HEK293 (cell line): ENCODE data around the gene SIDT2.
A peak's percentile ranks its signal among the peaks of the same experiment; 100 is the strongest.

Source experiments
- GLIS2 ChIP-seq: fragments of 450-650 bp; formaldehyde crosslinking; IDR thresholded peaks from 2 replicates; pipeline ENCODE4 v1.5.1; 2016; ENCODE audit warnings: missing biosample characterization, missing genetic modification characterization
- KLF1 ChIP-seq: fragments of 450-650 bp; formaldehyde crosslinking; IDR thresholded peaks from 2 replicates; pipeline ENCODE4 v1.5.1; 2016; ENCODE audit warnings: missing biosample characterization, missing genetic modification characterization
- KLF7 ChIP-seq: fragments of 450-650 bp; formaldehyde crosslinking; IDR thresholded peaks from 2 replicates; pipeline ENCODE4 v1.5.1; 2016; ENCODE audit warnings: missing biosample characterization, missing genetic modification characterization, borderline replicate concordance
- MZF1 ChIP-seq: fragments of 450-650 bp; formaldehyde crosslinking; IDR thresholded peaks from 2 replicates; pipeline ENCODE4 v1.5.1; 2017; ENCODE audit warnings: missing biosample characterization, missing genetic modification characterization, borderline replicate concordance
- RBAK ChIP-seq: fragments of 450-650 bp; formaldehyde crosslinking; IDR thresholded peaks from 2 replicates; pipeline ENCODE4 v1.5.1; 2016; ENCODE audit warnings: missing biosample characterization, missing genetic modification characterization
- SETDB1 ChIP-seq: IDR thresholded peaks from one replicate; pipeline ENCODE4 v1.6.1; 2017; ENCODE audit warnings: mild to moderate bottlenecking, low read length, moderate library complexity, mixed read lengths; ENCODE audit not compliant: insufficient read length
- TRIM28 ChIP-seq: IDR thresholded peaks from 2 replicates; pipeline ENCODE4 v1.6.1; 2011; ENCODE audit warnings: low read length, control low read depth, borderline replicate concordance
- WT1 ChIP-seq: fragments of 450-650 bp; formaldehyde crosslinking; IDR thresholded peaks from 2 replicates; pipeline ENCODE4 v1.5.1; 2016; ENCODE audit warnings: missing biosample characterization, missing genetic modification characterization
- ZNF10 ChIP-seq: fragments of 450-650 bp; formaldehyde crosslinking; IDR thresholded peaks from 2 replicates; pipeline ENCODE4 v1.5.1; 2017; ENCODE audit warnings: missing biosample characterization, missing genetic modification characterization
- ZNF169 ChIP-seq: fragments of 450-650 bp; formaldehyde crosslinking; IDR thresholded peaks from 2 replicates; pipeline ENCODE4 v1.5.1; 2016; ENCODE audit warnings: missing biosample characterization, missing genetic modification characterization
- ZNF211 ChIP-seq: fragments of 450-650 bp; formaldehyde crosslinking; IDR thresholded peaks from 2 replicates; pipeline ENCODE4 v1.5.1; 2016; ENCODE audit warnings: low read depth, missing biosample characterization, missing genetic modification characterization
- ZNF354C ChIP-seq: fragments of 450-650 bp; formaldehyde crosslinking; IDR thresholded peaks from 2 replicates; pipeline ENCODE4 v1.5.1; 2016; ENCODE audit warnings: missing biosample characterization, missing genetic modification characterization, low read depth, borderline replicate concordance
- ZNF473 ChIP-seq: fragments of 450-650 bp; formaldehyde crosslinking; IDR thresholded peaks from 2 replicates; pipeline ENCODE4 v1.5.1; 2017; ENCODE audit warnings: missing biosample characterization, missing genetic modification characterization
- ZNF549 ChIP-seq: fragments of 450-650 bp; IDR thresholded peaks from 2 replicates; pipeline ENCODE4 v1.5.1; 2018; ENCODE audit warnings: missing biosample characterization, missing genetic modification characterization, mild to moderate bottlenecking, inconsistent platforms, moderate library complexity
- ZNF558 ChIP-seq: fragments of 450-650 bp; formaldehyde crosslinking; IDR thresholded peaks from 2 replicates; pipeline ENCODE4 v1.5.1; 2016; ENCODE audit warnings: missing biosample characterization, missing genetic modification characterization
- ZNF561 ChIP-seq: fragments of 450-650 bp; IDR thresholded peaks from 2 replicates; pipeline ENCODE4 v1.5.1; 2018; ENCODE audit warnings: missing biosample characterization, missing genetic modification characterization, borderline replicate concordance
- ZNF621 ChIP-seq: fragments of 450-650 bp; formaldehyde crosslinking; IDR thresholded peaks from 2 replicates; pipeline ENCODE4 v1.5.1; 2017; ENCODE audit warnings: missing biosample characterization, missing genetic modification characterization
- ZNF626 ChIP-seq: fragments of 450-650 bp; sonication (Bioruptor Pico); formaldehyde crosslinking; IDR thresholded peaks from 2 replicates; pipeline ENCODE4 v1.5.1; 2018; ENCODE audit warnings: missing biosample characterization, missing genetic modification characterization, inconsistent platforms
- ZNF629 ChIP-seq: fragments of 450-650 bp; formaldehyde crosslinking; IDR thresholded peaks from 2 replicates; pipeline ENCODE4 v1.5.1; 2017; ENCODE audit warnings: missing biosample characterization, missing genetic modification characterization
- ZNF707 ChIP-seq: fragments of 450-650 bp; formaldehyde crosslinking; IDR thresholded peaks from 2 replicates; pipeline ENCODE4 v1.5.1; 2016; ENCODE audit warnings: missing biosample characterization, missing genetic modification characterization
- ZNF768 ChIP-seq: fragments of 450-650 bp; formaldehyde crosslinking; IDR thresholded peaks from 2 replicates; pipeline ENCODE4 v1.5.1; 2018; ENCODE audit warnings: missing biosample characterization, mild to moderate bottlenecking, missing genetic modification characterization
- ZNF785 ChIP-seq: fragments of 450-650 bp; formaldehyde crosslinking; IDR thresholded peaks from 2 replicates; pipeline ENCODE4 v1.5.1; 2016; ENCODE audit warnings: missing biosample characterization, missing genetic modification characterization
- ZSCAN16 ChIP-seq: fragments of 450-650 bp; formaldehyde crosslinking; IDR thresholded peaks from 2 replicates; pipeline ENCODE4 v1.5.1; 2016; ENCODE audit warnings: missing biosample characterization, missing genetic modification characterization
- TF ChIP-seq, protein P1 (sequence below): fragments of 450-650 bp; formaldehyde crosslinking; IDR thresholded peaks from 2 replicates; pipeline ENCODE4 v1.5.1; 2017; ENCODE audit warnings: missing biosample characterization, missing genetic modification characterization
- TF ChIP-seq, protein P2 (sequence below): fragments of 450-650 bp; formaldehyde crosslinking; conservative IDR thresholded peaks from 2 replicates; pipeline ENCODE4 v1.5.1; 2016; ENCODE audit warnings: low read depth, missing biosample characterization, missing genetic modification characterization
- TF ChIP-seq, protein P3 (sequence below): fragments of 450-650 bp; formaldehyde crosslinking; IDR thresholded peaks from 2 replicates; pipeline ENCODE4 v1.5.1; 2016; ENCODE audit warnings: missing biosample characterization, missing genetic modification characterization
- TF ChIP-seq, protein P4 (sequence below): fragments of 450-650 bp; formaldehyde crosslinking; IDR thresholded peaks from 2 replicates; pipeline ENCODE4 v1.5.1; 2017; ENCODE audit warnings: missing biosample characterization, missing genetic modification characterization
- TF ChIP-seq, protein P5 (sequence below): fragments of 450-650 bp; formaldehyde crosslinking; IDR thresholded peaks from 2 replicates; pipeline ENCODE4 v1.5.1; 2016; ENCODE audit warnings: missing biosample characterization, missing genetic modification characterization, low read depth

The SIDT2 gene

DNA sequence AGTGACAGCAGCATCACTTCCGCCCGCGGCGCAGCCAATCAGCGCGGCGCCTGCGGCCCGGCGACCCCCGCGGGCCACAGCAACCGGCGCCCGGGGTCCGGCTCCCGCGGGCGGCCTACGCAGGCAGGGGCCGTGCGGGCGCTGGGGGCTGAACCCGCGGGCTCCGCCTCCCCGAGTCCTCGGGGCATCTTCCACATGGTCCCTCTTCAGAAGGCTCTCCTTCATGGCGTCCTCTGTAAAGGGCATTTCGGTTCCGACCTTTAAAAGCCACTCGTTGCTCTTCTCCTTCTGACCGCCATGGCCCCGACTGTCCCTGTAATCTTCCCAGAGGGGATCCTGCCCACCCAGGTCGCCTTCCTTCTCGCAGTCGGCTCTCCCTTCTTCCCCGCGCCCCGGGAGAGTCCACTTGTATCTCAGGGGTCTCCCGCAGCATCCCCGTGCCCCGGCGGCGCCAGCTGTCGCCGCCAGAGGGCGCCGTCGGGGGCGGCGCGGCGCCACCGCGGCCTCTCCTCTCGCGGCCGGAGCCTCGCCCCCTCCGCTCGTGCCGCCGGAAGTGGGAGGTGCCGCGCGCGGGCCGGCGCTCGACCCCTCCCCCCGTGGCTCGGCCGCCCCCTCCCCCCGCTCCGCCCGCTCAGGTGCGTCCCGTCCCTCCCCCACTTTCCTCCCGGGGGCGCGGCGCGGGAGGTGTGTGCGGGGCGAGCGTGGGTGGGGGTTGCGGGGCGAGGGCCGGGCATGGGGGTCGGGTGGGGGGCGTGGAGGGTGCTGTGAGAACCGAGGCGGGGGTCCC lies 53.7 kb downstream of the SIDT2 start, which contains the start of gene RNF214 (continued):
- TF ChIP-seq, protein P1, sequence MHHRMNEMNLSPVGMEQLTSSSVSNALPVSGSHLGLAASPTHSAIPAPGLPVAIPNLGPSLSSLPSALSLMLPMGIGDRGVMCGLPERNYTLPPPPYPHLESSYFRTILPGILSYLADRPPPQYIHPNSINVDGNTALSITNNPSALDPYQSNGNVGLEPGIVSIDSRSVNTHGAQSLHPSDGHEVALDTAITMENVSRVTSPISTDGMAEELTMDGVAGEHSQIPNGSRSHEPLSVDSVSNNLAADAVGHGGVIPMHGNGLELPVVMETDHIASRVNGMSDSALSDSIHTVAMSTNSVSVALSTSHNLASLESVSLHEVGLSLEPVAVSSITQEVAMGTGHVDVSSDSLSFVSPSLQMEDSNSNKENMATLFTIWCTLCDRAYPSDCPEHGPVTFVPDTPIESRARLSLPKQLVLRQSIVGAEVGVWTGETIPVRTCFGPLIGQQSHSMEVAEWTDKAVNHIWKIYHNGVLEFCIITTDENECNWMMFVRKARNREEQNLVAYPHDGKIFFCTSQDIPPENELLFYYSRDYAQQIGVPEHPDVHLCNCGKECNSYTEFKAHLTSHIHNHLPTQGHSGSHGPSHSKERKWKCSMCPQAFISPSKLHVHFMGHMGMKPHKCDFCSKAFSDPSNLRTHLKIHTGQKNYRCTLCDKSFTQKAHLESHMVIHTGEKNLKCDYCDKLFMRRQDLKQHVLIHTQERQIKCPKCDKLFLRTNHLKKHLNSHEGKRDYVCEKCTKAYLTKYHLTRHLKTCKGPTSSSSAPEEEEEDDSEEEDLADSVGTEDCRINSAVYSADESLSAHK (tag by site-specific recombination), result no peak
- no peak for TF ChIP-seq TRIM28
- no peak for TF ChIP-seq ZNF626 (tag by site-specific recombination)
- no peak for TF ChIP-seq RBAK (tag by site-specific recombination)
- no peak for TF ChIP-seq ZNF211
- no peak for TF ChIP-seq WT1 (tag by site-specific recombination)
- 0 out of 2 replicates have a peak, but pooled peaks have one; percentile 44 for TF ChIP-seq GLIS2 (tag by site-specific recombination)
- TF ChIP-seq ZNF621 (tag by site-specific recombination), result no peak
- no peak for TF ChIP-seq ZNF549 (tag by site-specific recombination)
- no peak for TF ChIP-seq ZNF10 (tag by site-specific recombination)
- TF ChIP-seq ZNF169, result no peak
- no peak for TF ChIP-seq ZNF785 (tag by site-specific recombination)
- TF ChIP-seq ZNF768 (tag by site-specific recombination), result no peak
- TF ChIP-seq ZSCAN16, result no peak
- TF ChIP-seq, protein P2, sequence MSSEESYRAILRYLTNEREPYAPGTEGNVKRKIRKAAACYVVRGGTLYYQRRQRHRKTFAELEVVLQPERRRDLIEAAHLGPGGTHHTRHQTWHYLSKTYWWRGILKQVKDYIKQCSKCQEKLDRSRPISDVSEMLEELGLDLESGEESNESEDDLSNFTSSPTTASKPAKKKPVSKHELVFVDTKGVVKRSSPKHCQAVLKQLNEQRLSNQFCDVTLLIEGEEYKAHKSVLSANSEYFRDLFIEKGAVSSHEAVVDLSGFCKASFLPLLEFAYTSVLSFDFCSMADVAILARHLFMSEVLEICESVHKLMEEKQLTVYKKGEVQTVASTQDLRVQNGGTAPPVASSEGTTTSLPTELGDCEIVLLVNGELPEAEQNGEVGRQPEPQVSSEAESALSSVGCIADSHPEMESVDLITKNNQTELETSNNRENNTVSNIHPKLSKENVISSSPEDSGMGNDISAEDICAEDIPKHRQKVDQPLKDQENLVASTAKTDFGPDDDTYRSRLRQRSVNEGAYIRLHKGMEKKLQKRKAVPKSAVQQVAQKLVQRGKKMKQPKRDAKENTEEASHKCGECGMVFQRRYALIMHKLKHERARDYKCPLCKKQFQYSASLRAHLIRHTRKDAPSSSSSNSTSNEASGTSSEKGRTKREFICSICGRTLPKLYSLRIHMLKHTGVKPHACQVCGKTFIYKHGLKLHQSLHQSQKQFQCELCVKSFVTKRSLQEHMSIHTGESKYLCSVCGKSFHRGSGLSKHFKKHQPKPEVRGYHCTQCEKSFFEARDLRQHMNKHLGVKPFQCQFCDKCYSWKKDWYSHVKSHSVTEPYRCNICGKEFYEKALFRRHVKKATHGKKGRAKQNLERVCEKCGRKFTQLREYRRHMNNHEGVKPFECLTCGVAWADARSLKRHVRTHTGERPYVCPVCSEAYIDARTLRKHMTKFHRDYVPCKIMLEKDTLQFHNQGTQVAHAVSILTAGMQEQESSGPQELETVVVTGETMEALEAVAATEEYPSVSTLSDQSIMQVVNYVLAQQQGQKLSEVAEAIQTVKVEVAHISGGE (tag by site-specific recombination), result 0 out of 2 replicates have a peak, but pooled peaks have one; percentile 34
- TF ChIP-seq KLF7 (tag by site-specific recombination), result no peak
- TF ChIP-seq MZF1, result no peak
- TF ChIP-seq SETDB1, result no peak
- TF ChIP-seq, protein P3, sequence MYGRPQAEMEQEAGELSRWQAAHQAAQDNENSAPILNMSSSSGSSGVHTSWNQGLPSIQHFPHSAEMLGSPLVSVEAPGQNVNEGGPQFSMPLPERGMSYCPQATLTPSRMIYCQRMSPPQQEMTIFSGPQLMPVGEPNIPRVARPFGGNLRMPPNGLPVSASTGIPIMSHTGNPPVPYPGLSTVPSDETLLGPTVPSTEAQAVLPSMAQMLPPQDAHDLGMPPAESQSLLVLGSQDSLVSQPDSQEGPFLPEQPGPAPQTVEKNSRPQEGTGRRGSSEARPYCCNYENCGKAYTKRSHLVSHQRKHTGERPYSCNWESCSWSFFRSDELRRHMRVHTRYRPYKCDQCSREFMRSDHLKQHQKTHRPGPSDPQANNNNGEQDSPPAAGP, result 0 out of 2 replicates have a peak, but pooled peaks have one; percentile 38
- no peak for TF ChIP-seq ZNF354C (tag by site-specific recombination)
- TF ChIP-seq ZNF473 (tag by site-specific recombination), result no peak
- TF ChIP-seq, protein P4, sequence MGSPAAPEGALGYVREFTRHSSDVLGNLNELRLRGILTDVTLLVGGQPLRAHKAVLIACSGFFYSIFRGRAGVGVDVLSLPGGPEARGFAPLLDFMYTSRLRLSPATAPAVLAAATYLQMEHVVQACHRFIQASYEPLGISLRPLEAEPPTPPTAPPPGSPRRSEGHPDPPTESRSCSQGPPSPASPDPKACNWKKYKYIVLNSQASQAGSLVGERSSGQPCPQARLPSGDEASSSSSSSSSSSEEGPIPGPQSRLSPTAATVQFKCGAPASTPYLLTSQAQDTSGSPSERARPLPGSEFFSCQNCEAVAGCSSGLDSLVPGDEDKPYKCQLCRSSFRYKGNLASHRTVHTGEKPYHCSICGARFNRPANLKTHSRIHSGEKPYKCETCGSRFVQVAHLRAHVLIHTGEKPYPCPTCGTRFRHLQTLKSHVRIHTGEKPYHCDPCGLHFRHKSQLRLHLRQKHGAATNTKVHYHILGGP, result no peak
- TF ChIP-seq, protein P5, sequence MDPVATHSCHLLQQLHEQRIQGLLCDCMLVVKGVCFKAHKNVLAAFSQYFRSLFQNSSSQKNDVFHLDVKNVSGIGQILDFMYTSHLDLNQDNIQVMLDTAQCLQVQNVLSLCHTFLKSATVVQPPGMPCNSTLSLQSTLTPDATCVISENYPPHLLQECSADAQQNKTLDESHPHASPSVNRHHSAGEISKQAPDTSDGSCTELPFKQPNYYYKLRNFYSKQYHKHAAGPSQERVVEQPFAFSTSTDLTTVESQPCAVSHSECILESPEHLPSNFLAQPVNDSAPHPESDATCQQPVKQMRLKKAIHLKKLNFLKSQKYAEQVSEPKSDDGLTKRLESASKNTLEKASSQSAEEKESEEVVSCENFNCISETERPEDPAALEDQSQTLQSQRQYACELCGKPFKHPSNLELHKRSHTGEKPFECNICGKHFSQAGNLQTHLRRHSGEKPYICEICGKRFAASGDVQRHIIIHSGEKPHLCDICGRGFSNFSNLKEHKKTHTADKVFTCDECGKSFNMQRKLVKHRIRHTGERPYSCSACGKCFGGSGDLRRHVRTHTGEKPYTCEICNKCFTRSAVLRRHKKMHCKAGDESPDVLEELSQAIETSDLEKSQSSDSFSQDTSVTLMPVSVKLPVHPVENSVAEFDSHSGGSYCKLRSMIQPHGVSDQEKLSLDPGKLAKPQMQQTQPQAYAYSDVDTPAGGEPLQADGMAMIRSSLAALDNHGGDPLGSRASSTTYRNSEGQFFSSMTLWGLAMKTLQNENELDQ (tag by site-specific recombination), result no peak
- TF ChIP-seq KLF1 (tag by site-specific recombination), result no peak
- 0 out of 2 replicates have a peak, but pooled peaks have one; percentile 18 for TF ChIP-seq ZNF629 (tag by site-specific recombination)
- no peak for TF ChIP-seq ZNF558 (tag by site-specific recombination)
- no peak for TF ChIP-seq ZNF707 (tag by site-specific recombination)
- TF ChIP-seq ZNF561, result peak; percentile 49; the same call in 1 of the 2 replicates
